Prostate gland (tissue), 2 donors: ENCODE results near the gene ITGA2B. TPM values are rescaled to one million over a fixed set of nuclear protein-coding genes. Genes with fewer than 3 reads are reported as not detected.

ENCODE experiments used
- DNase-seq: peaks from one replicate; pipeline ENCODE4 v3.0.0-alpha.2; 2019; ENCODE audit warnings: low spot score
- H3K27ac ChIP-seq, 2 donors: fragments of 200-600 bp; sonication (generic); 2 replicates each; pipeline ENCODE4 v1.5.1; 2017 to 2019
- H3K27me3 ChIP-seq: fragments of 200-600 bp; sonication (generic); replicated peaks from 2 replicates; pipeline ENCODE4 v1.5.1; 2019; ENCODE audit not compliant: insufficient read depth
- H3K36me3 ChIP-seq, 2 donors: fragments of 200-600 bp; sonication (generic); 1 replicate in 1 of 2; 2 replicates in 1 of 2; pipeline versions ENCODE4 v1.5.1 to v1.8.1; 2017 to 2019
- H3K4me1 ChIP-seq: fragments of 200-600 bp; sonication (generic); replicated peaks from 2 replicates; pipeline ENCODE4 v1.5.1; 2019
- H3K4me3 ChIP-seq, 2 donors: fragments of 200-600 bp; sonication (generic); 2 replicates each; pipeline ENCODE4 v1.5.1; 2017 to 2019
- H3K9me3 ChIP-seq: fragments of 200-600 bp; sonication (generic); 2 replicates; pipeline ENCODE4 v1.5.1; 2017
- POLR2A ChIP-seq: fragments of 450-650 bp; IDR thresholded peaks from one replicate; pipeline ENCODE4 v1.6.1; 2016; ENCODE audit warnings: antibody characterized with exemption, mild to moderate bottlenecking
- POLR2AphosphoS5 ChIP-seq: sonication (generic); formaldehyde crosslinking; IDR thresholded peaks from one replicate; pipeline ENCODE4 v1.6.1; 2017; ENCODE audit warnings: antibody characterized with exemption
- WGBS: methylation state at CpG from one replicate; pipeline ENCODE4 v1.1.5; 2018; 5-methylcytosine and 5-hydroxymethylcytosine counted together
- intact Hi-C: fragments of 100-400 bp; cut with DNase I; formaldehyde crosslinking; loops from one replicate; pipeline ENCODE4 v1.14.2; 2022
- total RNA-seq, 2 donors: library from RNA; depleted of rRNA; stranded (reverse); fragments of >200 nt; gene quantifications; one replicate each; pipeline ENCODE4 v1.1.0, GENCODE V29; 2016
- TF ChIP-seq, protein P1 (sequence below), 4 experiments: fragments of 200-600 bp in 2 of 4; fragments of 450-650 bp in 2 of 4; sonication (generic) in 2 of 4; IDR thresholded peaks; 1 replicate in 3 of 4; 2 replicates in 1 of 4; pipeline ENCODE4 v1.5.1; 2016 to 2019; ENCODE audit warnings: antibody characterized with exemption in 4 of 4, mild to moderate bottlenecking in 2 of 4, moderate library complexity in 2 of 4

The ITGA2B gene
- total RNA-seq, 2 donors from 2014 or later = 0.27 to 0.68 TPM

DNA sequence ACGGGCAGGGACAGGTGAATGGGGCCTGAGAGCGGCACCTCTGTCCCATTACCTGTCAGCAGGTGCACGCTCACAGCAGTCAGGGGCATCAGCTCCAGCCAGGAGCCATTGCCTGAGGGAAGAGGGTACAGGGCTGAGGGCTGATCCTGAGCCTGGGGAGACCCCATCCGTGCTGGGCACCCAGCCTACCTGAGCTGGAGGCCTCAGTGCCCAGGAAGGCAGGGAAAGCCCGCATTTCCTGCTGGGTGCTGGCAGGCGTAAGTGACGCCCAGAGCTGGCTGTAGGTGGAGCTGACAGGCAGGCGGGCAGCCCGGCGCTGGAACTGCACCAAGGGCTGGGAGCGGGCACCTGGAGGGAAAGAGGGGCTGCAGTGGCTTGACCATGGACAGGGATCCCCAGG, 33.2 kb downstream of the ITGA2B start:
- Histone ChIP-seq H3K36me3 (peaks cover 5 to 6% of the 10 kb centered on the region in 2 donors), H3K27me3 (no peaks in the 10 kb centered on the region), H3K27ac (no peak overlapping the region), H3K9me3 (no peaks in the 10 kb centered on the region), H3K4me3 (no peak overlapping the region), H3K4me1 (no peaks in the 10 kb centered on the region)
- intact Hi-C loops = no loop called here
- DNase-seq = no peak
- TF ChIP-seq POLR2A (no peak), POLR2AphosphoS5 (no peak)
- TF ChIP-seq, protein P1, sequence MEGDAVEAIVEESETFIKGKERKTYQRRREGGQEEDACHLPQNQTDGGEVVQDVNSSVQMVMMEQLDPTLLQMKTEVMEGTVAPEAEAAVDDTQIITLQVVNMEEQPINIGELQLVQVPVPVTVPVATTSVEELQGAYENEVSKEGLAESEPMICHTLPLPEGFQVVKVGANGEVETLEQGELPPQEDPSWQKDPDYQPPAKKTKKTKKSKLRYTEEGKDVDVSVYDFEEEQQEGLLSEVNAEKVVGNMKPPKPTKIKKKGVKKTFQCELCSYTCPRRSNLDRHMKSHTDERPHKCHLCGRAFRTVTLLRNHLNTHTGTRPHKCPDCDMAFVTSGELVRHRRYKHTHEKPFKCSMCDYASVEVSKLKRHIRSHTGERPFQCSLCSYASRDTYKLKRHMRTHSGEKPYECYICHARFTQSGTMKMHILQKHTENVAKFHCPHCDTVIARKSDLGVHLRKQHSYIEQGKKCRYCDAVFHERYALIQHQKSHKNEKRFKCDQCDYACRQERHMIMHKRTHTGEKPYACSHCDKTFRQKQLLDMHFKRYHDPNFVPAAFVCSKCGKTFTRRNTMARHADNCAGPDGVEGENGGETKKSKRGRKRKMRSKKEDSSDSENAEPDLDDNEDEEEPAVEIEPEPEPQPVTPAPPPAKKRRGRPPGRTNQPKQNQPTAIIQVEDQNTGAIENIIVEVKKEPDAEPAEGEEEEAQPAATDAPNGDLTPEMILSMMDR (IDR thresholded peaks at IDR 0.05) = no peak
- 82% methylated on average over 8 of the region's 11 CpGs for WGBS

DNA sequence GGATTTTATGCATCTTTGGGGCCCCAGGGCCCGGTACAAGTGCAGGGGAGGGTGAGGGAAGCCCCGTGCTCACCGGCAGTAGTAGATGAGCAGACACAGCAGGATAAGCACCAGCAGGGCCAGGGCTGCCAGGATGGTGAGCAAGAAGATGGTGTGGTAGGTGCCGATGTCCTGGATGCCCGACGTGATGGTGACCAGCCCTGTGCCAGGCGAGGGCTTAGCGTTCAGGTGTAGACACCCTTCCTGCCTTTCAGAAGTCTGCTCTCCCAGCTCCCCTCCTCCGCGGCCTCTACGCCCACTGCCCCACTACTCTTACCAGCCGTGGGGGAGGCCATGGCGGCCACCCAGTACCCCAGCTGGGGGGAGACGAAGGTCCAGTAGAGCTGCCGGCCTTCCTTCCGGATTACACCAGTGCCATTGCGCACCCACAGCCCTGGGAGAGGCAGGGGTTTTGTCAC, 33.8 kb downstream of the ITGA2B start:
- no peak overlapping the region for H3K27ac ChIP-seq
- no peak overlapping the region for H3K4me3 ChIP-seq
- intact Hi-C loops = no loop called here
- H3K27me3 ChIP-seq = no peaks in the 10 kb centered on the region
- DNase-seq = no peak
- no peaks in the 10 kb centered on the region for H3K4me1 ChIP-seq
- TF ChIP-seq POLR2A = no peak
- TF ChIP-seq, protein P1 (IDR thresholded peaks at IDR 0.05) = no peak
- TF ChIP-seq POLR2AphosphoS5 = no peak
- H3K9me3 ChIP-seq = no peaks in the 10 kb centered on the region
- peaks cover 5 to 6% of the 10 kb centered on the region in 2 donors for H3K36me3 ChIP-seq
- 83% methylated on average over 17 of the region's 17 CpGs for WGBS

DNA sequence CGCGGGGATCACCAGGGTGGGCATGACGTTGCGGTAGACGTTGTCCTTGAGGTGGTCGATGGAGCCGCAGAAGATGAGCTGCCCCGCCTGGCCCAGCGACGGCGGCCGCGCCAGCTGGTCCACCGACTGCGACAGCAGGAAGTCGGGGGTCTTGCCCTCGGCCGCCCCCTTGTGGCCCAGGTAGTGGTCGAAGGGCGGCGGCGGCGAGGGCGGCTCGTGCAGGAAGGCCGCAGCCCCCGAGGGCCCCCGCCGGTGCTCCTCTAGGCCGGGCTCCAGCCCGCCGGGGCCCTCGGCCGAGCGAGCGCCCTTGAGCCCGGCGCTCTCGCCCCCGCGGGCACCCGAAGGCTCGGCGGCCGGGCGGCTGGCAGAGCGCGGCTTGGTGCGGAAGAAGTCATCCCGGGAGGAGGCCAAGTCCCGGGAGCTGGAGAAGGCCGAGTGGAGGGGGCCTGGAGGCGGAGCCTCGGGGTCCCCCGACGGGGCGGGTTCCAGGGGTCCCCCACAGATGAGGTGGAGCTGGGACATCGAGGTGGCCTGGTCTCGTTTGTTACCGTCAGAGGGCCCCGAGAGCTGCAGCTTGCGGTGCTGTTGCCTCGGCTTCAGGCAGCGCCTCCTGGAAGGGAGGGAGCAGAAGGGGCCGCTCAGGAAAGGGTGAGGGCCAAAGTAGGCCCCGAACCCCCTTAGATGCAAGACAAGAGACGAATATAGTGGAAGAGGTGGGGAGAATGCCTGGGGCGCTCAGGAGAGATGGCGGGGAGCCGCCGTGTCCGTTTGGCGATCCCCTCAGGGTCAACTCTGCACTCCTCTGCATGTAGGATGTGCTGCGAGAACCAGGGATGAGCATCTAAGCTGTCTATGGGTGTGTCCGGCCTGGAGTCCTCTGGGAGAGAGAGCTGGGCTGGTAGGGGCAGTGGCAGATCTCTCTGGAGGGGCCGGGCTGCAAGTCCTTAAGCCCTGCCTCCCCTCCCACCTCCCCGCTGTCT, 34.6 kb downstream of the ITGA2B start:
- intact Hi-C loops = no loop called here
- no peak for DNase-seq
- WGBS = 73% methylated on average over 53 of the region's 77 CpGs
- Histone ChIP-seq H3K36me3 (peaks cover 5 to 7% of the 10 kb centered on the region in 2 donors), H3K27ac (no peak overlapping the region), H3K4me3 (no peak overlapping the region), H3K4me1 (no peaks in the 10 kb centered on the region), H3K27me3 (no peaks in the 10 kb centered on the region), H3K9me3 (no peaks in the 10 kb centered on the region)
- TF ChIP-seq, protein P1 (IDR thresholded peaks at IDR 0.05) = no peak
- TF ChIP-seq POLR2A = no peak
- no peak for TF ChIP-seq POLR2AphosphoS5

DNA sequence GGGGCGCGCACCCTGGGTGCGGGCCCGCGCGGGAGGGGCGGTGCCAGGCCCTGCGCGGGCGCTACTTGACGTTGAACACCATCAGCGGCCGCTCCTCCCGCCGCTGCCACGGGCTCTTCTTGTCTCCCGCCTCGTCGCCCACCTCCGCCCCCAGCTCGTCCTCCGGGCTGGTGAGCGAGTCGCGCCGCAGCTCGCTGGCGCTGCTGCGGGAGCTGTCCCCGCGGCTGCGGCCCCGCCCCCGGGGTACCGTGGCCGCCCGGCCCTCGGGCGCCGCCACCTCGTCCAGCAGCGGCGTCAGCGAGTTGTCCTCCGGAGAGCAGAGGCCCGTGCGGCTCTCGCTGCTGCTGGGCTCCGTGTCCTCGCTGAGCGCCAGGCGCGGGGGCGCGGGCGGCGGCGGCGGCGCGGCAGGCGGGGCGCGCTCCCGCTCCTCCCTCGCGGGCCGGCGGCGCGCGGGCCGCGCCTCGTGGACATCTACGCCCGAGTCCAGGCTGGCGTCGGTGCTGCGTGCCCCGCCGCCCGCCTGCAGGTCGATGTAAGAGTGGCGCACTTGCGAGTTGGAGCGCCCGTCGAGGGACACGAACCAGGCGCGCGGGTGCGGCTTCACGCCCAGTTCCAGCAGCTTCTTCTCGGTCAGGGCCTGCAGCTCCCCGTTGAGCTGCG, 35.6 kb downstream of the ITGA2B start:
- peak overlapping the region; percentile 32 for H3K4me3 ChIP-seq
- peak overlapping the region in 1 of 2 donors; percentile 23 for H3K27ac ChIP-seq
- intact Hi-C loops = no loop called here
- no peaks in the 10 kb centered on the region for H3K9me3 ChIP-seq
- H3K4me1 ChIP-seq = no peaks in the 10 kb centered on the region
- TF ChIP-seq POLR2A (no peak), POLR2AphosphoS5 (no peak)
- TF ChIP-seq, protein P1 (IDR thresholded peaks at IDR 0.05) = no peak
- H3K27me3 ChIP-seq = no peaks in the 10 kb centered on the region
- DNase-seq = no peak
- H3K36me3 ChIP-seq = peaks cover 5 to 10% of the 10 kb centered on the region in 2 donors
- WGBS = 57% methylated on average over 21 of the region's 98 CpGs
